ENCODE measurements around the gene PCDH9. TPM values are rescaled to one million over a fixed set of nuclear protein-coding genes. Genes with fewer than 3 reads are reported as not detected.

PCDH9 gene
- total and polyA plus RNA-seq, 4 experiments from 2014 or later: 0.08 to 0.18 (median 0.14) TPM

DNA sequence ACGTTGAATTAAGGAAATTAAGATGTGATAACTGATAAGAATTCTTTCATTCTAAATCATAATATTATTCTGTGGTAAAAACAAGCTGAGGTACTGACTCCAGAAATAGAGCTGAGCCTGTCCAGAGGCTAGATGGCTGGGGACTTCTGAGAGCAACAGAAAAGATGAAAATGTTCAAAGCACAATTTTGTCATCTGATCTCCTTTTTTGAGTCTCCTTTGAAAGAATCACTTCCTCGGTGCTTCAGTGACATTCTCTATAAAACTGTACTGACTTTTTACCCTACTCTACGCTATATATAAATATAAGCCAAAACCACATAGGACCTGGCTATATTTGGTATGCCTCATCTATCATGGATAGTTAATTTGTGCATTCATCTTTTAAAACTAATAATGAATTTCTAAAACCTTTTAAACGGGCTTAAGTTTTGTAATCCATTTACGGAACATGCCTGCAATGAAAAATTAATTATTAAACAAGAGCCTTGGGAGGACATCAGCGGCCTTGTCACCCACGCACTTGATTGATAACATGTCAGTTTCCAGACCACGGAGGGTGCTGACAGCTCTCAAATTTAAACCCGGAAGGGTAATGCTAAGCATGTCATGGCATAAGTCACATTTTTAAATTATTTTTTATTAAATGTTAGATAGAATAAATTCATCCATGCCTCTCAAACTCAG, 235.5 kb downstream of the PCDH9 start:
- Mint-ChIP-seq H3K4me1 (no peaks in the 10 kb centered on the region), H3K27me3 (no peaks in the 10 kb centered on the region), H3K27ac (no peak overlapping the region), H3K36me3 (no peaks in the 10 kb centered on the region), H3K9me3 (peaks cover 0 to 19% (median 3%) of the 10 kb centered on the region in 8 donors), H3K4me3 (no peak overlapping the region)
- Histone ChIP-seq H3K4me1 (ENCODE audit: insufficient read depth, low read length) (no peaks in the 10 kb centered on the region), H3K27ac (ENCODE audit: low read depth, low read length) (no peak overlapping the region), H3K27me3 (ENCODE audit: insufficient read depth, low read length) (no peaks in the 10 kb centered on the region), H3K4me3 (ENCODE audit: low read length in 2 of 2) (no peak overlapping the region), H3K9me3 (ENCODE audit: control insufficient read depth in 1 of 2, low read length in 2 of 2) (no peaks in the 10 kb centered on the region), H3K36me3 (ENCODE audit: insufficient read depth, low read length) (no peaks in the 10 kb centered on the region)
- ChIA-PET CTCF (ENCODE audit: partially characterized antibody) (no interaction called here), POLR2A (ENCODE audit: partially characterized antibody) (no interaction called here)
- no peak for DNase-seq
- intact Hi-C loops (cut with micrococcal nuclease): no loop called here

DNA sequence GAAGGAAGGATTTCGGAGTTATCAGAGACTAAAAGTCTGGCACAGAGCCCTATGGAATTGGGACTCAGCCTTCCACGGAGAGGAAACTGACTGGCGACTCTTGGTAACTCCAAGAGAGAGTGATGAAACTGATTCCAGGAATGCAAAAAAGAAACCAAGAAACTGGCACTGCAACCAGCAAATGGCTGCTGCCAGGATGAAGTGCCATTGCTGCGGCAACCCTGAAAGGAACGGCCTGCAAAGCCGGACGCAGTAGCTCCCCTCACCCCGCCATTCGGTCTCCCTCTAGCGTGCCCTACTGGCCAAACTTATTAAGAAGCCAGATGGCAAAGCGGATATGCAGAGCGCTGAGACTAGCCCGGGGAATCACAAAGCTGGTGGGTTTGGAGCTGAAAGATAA, 236.0 kb downstream of the PCDH9 start:
- Histone ChIP-seq H3K27ac (ENCODE audit: low read depth, low read length) (no peak overlapping the region), H3K9me3 (ENCODE audit: control insufficient read depth in 1 of 2, low read length in 2 of 2) (no peaks in the 10 kb centered on the region), H3K4me1 (ENCODE audit: insufficient read depth, low read length) (no peaks in the 10 kb centered on the region), H3K4me3 (ENCODE audit: low read length in 2 of 2) (no peak overlapping the region), H3K36me3 (ENCODE audit: insufficient read depth, low read length) (no peaks in the 10 kb centered on the region), H3K27me3 (ENCODE audit: insufficient read depth, low read length) (no peaks in the 10 kb centered on the region)
- no peaks in the 10 kb centered on the region for H3K36me3 Mint-ChIP-seq
- no peaks in the 10 kb centered on the region for H3K27me3 Mint-ChIP-seq
- no peak overlapping the region for H3K4me3 Mint-ChIP-seq
- CTCF ChIA-PET (ENCODE audit: partially characterized antibody): no interaction called here
- intact Hi-C loops (cut with micrococcal nuclease): no loop called here
- H3K27ac Mint-ChIP-seq: no peak overlapping the region
- peaks cover 0 to 18% (median 3%) of the 10 kb centered on the region in 8 donors for H3K9me3 Mint-ChIP-seq
- DNase-seq: no peak
- POLR2A ChIA-PET (ENCODE audit: partially characterized antibody): no interaction called here
- no peaks in the 10 kb centered on the region for H3K4me1 Mint-ChIP-seq

DNA sequence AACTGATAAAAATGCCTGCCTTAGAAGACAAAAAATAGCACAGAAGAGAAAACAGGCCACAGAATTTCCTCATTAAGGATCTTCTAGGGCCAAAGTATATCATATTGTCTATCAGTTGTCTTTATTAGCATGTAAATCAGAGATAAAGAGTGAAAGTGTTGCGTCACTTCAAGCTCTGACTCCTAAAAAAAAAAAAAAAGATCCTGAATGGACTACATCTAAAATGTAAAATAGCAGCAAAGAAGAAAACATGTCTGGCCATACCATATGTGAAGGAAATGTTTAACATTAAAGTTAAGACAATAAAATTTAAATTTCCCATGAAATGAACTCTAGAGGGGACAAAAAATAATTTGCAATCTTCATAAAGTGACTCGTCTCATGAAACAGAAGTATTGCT, 237.4 kb downstream of the PCDH9 start:
- Mint-ChIP-seq H3K9me3 (peaks cover 0 to 7% (median 0%) of the 10 kb centered on the region in 8 donors), H3K27me3 (no peaks in the 10 kb centered on the region), H3K36me3 (no peaks in the 10 kb centered on the region), H3K27ac (no peak overlapping the region), H3K4me3 (no peak overlapping the region), H3K4me1 (no peaks in the 10 kb centered on the region)
- Histone ChIP-seq H3K27me3 (ENCODE audit: insufficient read depth, low read length) (no peaks in the 10 kb centered on the region), H3K4me1 (ENCODE audit: insufficient read depth, low read length) (no peaks in the 10 kb centered on the region), H3K9me3 (ENCODE audit: control insufficient read depth in 1 of 2, low read length in 2 of 2) (no peaks in the 10 kb centered on the region), H3K36me3 (ENCODE audit: insufficient read depth, low read length) (no peaks in the 10 kb centered on the region), H3K27ac (ENCODE audit: low read depth, low read length) (no peak overlapping the region), H3K4me3 (ENCODE audit: low read length in 2 of 2) (no peak overlapping the region)
- ChIA-PET CTCF (ENCODE audit: partially characterized antibody) (no interaction called here), POLR2A (ENCODE audit: partially characterized antibody) (no interaction called here)
- no peak for DNase-seq
- intact Hi-C loops (cut with micrococcal nuclease): no loop called here

DNA sequence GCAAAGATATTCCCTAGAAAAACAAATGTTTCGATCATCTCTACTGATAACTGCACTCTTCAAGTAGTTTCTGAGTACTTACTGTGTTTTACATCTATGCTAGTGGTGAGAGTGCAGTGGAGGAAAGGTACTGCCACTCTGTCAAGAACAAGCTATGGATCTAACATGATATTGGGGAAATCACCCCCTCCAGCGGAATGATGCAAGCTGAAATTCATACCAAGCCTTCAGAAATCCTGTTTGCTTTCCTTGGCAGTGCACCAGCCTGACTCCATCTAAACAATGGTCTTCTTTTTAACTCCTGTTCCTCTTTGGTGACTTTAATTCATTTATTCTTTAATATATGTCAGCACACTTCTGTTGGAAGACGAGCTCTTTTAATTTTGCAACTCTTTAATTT, 238.0 kb downstream of the PCDH9 start:
- Mint-ChIP-seq H3K36me3 (no peaks in the 10 kb centered on the region), H3K27ac (no peak overlapping the region), H3K9me3 (peaks cover 0 to 6% (median 0%) of the 10 kb centered on the region in 8 donors), H3K27me3 (no peaks in the 10 kb centered on the region), H3K4me3 (no peak overlapping the region), H3K4me1 (no peaks in the 10 kb centered on the region)
- Histone ChIP-seq H3K27ac (ENCODE audit: low read depth, low read length) (no peak overlapping the region), H3K4me3 (ENCODE audit: low read length in 2 of 2) (no peak overlapping the region), H3K9me3 (ENCODE audit: control insufficient read depth in 1 of 2, low read length in 2 of 2) (no peaks in the 10 kb centered on the region), H3K27me3 (ENCODE audit: insufficient read depth, low read length) (no peaks in the 10 kb centered on the region), H3K36me3 (ENCODE audit: insufficient read depth, low read length) (no peaks in the 10 kb centered on the region), H3K4me1 (ENCODE audit: insufficient read depth, low read length) (no peaks in the 10 kb centered on the region)
- ChIA-PET CTCF (ENCODE audit: partially characterized antibody) (no interaction called here), POLR2A (ENCODE audit: partially characterized antibody) (no interaction called here)
- DNase-seq: no peak
- intact Hi-C loops (cut with micrococcal nuclease): no loop called here

DNA sequence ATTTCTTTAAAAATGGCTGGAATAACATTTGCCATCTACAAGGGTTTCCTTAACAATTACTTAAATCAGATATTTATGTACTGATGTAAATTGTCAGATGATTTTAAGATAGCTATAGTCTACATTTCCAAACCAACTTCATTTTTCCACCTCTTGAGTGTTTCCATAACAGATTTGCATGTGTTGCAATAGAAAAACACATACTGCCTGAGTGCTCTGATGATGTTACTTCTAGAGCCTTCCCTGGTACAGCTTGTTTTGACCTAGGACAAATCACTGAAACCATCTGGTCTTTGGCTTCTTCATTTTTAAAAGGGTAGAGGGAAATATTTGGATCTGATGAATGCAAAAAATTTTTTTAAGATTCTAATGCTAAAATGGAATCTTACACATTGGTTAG, 245.9 kb downstream of the PCDH9 start:
- ChIA-PET CTCF (ENCODE audit: partially characterized antibody) (no interaction called here), POLR2A (ENCODE audit: partially characterized antibody) (no interaction called here)
- no peak overlapping the region for H3K4me3 Mint-ChIP-seq
- H3K27me3 Mint-ChIP-seq: no peaks in the 10 kb centered on the region
- intact Hi-C loops (cut with micrococcal nuclease): no loop called here
- DNase-seq: no peak
- H3K36me3 Mint-ChIP-seq: no peaks in the 10 kb centered on the region
- Histone ChIP-seq H3K27me3 (ENCODE audit: insufficient read depth, low read length) (no peaks in the 10 kb centered on the region), H3K4me1 (ENCODE audit: insufficient read depth, low read length) (no peaks in the 10 kb centered on the region), H3K27ac (ENCODE audit: low read depth, low read length) (no peak overlapping the region), H3K36me3 (ENCODE audit: insufficient read depth, low read length) (no peaks in the 10 kb centered on the region), H3K9me3 (ENCODE audit: control insufficient read depth in 1 of 2, low read length in 2 of 2) (no peaks in the 10 kb centered on the region), H3K4me3 (ENCODE audit: low read length in 2 of 2) (no peak overlapping the region)
- H3K27ac Mint-ChIP-seq: no peak overlapping the region
- H3K4me1 Mint-ChIP-seq: no peaks in the 10 kb centered on the region
- H3K9me3 Mint-ChIP-seq: peaks cover 0 to 9% (median 3%) of the 10 kb centered on the region in 8 donors

DNA sequence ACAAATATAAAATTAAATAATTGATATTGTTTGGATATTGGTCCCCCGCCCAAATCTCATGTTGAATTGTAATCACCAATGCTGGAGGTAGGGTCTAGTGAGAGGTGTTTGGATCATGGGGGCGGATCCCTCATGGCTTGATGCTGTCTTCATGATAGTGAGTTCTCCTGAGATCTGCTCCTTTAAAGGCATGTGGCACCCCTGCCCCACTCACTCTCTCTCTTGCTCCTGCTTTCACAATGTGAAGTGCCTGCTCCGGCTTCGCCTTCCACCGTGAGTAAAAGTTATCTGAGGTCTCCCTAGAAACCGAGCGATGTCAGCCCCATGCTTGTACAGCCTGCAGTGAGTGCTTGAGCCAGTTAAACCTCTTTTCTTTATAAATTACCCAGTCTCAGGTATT, 248.2 kb downstream of the PCDH9 start:
- intact Hi-C loops (cut with micrococcal nuclease): no loop called here
- ChIA-PET CTCF (ENCODE audit: partially characterized antibody) (no interaction called here), POLR2A (ENCODE audit: partially characterized antibody) (no interaction called here)
- Histone ChIP-seq H3K36me3 (ENCODE audit: insufficient read depth, low read length) (no peaks in the 10 kb centered on the region), H3K9me3 (ENCODE audit: control insufficient read depth in 1 of 2, low read length in 2 of 2) (no peaks in the 10 kb centered on the region), H3K4me3 (ENCODE audit: low read length in 2 of 2) (no peak overlapping the region), H3K27ac (ENCODE audit: low read depth, low read length) (no peak overlapping the region), H3K27me3 (ENCODE audit: insufficient read depth, low read length) (no peaks in the 10 kb centered on the region), H3K4me1 (ENCODE audit: insufficient read depth, low read length) (no peaks in the 10 kb centered on the region)
- H3K9me3 Mint-ChIP-seq: peaks cover 0 to 9% (median 3%) of the 10 kb centered on the region in 8 donors
- no peaks in the 10 kb centered on the region for H3K36me3 Mint-ChIP-seq
- H3K4me3 Mint-ChIP-seq: no peak overlapping the region
- no peak for DNase-seq
- H3K27me3 Mint-ChIP-seq: no peaks in the 10 kb centered on the region
- no peak overlapping the region for H3K27ac Mint-ChIP-seq
- H3K4me1 Mint-ChIP-seq: no peaks in the 10 kb centered on the region

DNA sequence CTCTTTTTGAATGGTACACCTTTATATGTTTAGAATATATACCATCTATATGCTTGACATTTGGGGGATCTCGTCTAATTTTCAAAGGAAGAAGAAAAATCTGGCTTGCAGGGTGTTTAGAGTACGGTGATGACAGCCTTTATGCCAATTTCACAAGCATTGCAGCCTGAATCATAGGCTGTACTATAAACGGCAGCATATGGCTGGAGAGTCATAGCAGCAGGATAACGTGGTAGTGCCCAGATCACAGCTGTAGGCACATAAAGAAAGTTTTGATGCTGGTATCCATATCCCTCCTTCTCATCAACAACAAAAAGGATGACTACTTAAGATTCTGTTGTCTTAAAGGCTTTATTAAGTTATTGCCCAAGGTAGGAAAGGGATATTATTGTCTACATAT, 253.0 kb downstream of the PCDH9 start:
- peaks cover 0 to 11% (median 4%) of the 10 kb centered on the region in 8 donors for H3K9me3 Mint-ChIP-seq
- H3K27ac Mint-ChIP-seq: no peak overlapping the region
- H3K36me3 Mint-ChIP-seq: no peaks in the 10 kb centered on the region
- CTCF ChIA-PET (ENCODE audit: partially characterized antibody): no interaction called here
- Histone ChIP-seq H3K4me1 (ENCODE audit: insufficient read depth, low read length) (no peaks in the 10 kb centered on the region), H3K4me3 (ENCODE audit: low read length in 2 of 2) (no peak overlapping the region), H3K27me3 (ENCODE audit: insufficient read depth, low read length) (no peaks in the 10 kb centered on the region), H3K9me3 (ENCODE audit: control insufficient read depth in 1 of 2, low read length in 2 of 2) (no peaks in the 10 kb centered on the region), H3K27ac (ENCODE audit: low read depth, low read length) (no peak overlapping the region), H3K36me3 (ENCODE audit: insufficient read depth, low read length) (no peaks in the 10 kb centered on the region)
- intact Hi-C loops (cut with micrococcal nuclease): no loop called here
- POLR2A ChIA-PET (ENCODE audit: partially characterized antibody): no interaction called here
- H3K4me3 Mint-ChIP-seq: no peak overlapping the region
- H3K27me3 Mint-ChIP-seq: no peaks in the 10 kb centered on the region
- H3K4me1 Mint-ChIP-seq: no peaks in the 10 kb centered on the region
- DNase-seq: no peak

DNA sequence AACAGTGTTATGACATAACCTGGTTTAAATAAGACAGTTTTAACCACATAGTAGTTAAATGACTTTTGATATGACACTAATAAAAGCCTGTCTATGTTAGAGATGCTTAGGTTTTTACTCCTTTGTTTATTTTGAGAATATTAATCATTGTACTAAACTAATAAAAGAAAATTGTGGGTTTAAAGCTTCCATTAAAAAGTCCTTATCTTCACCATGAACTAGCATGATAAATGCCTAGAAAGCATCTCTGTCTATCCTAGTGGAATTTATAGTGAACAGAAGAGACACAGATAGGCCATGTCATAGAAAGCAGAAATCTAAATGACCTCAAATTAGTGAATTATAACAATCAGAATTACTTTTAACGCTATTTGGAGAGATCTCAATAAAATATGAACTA, 255.2 kb downstream of the PCDH9 start:
- Histone ChIP-seq H3K4me1 (ENCODE audit: insufficient read depth, low read length) (no peaks in the 10 kb centered on the region), H3K36me3 (ENCODE audit: insufficient read depth, low read length) (no peaks in the 10 kb centered on the region), H3K9me3 (ENCODE audit: control insufficient read depth in 1 of 2, low read length in 2 of 2) (no peaks in the 10 kb centered on the region), H3K4me3 (ENCODE audit: low read length in 2 of 2) (no peak overlapping the region), H3K27ac (ENCODE audit: low read depth, low read length) (no peak overlapping the region), H3K27me3 (ENCODE audit: insufficient read depth, low read length) (no peaks in the 10 kb centered on the region)
- Mint-ChIP-seq H3K4me3 (no peak overlapping the region), H3K4me1 (no peaks in the 10 kb centered on the region), H3K36me3 (no peaks in the 10 kb centered on the region), H3K27ac (no peak overlapping the region), H3K9me3 (peaks cover 0 to 14% (median 3%) of the 10 kb centered on the region in 8 donors), H3K27me3 (no peaks in the 10 kb centered on the region)
- CTCF ChIA-PET (ENCODE audit: partially characterized antibody): no interaction called here
- POLR2A ChIA-PET (ENCODE audit: partially characterized antibody): no interaction called here
- intact Hi-C loops (cut with micrococcal nuclease): no loop called here
- DNase-seq: no peak

Data from CD4-positive, alpha-beta memory T cell (primary cell).